GM12873 (cell line): Measurements from ENCODE around the gene VRK1.

Experiments used
- TF ChIP-seq, protein P1 (sequence below): IDR thresholded peaks from 2 replicates; pipeline ENCODE4 v1.5.1; 2012; ENCODE audit warnings: low read depth, mild to moderate bottlenecking, moderate library complexity, low read length, control low read depth; ENCODE audit not compliant: insufficient read depth; ENCODE audit errors: missing control alignments

Gene VRK1

DNA sequence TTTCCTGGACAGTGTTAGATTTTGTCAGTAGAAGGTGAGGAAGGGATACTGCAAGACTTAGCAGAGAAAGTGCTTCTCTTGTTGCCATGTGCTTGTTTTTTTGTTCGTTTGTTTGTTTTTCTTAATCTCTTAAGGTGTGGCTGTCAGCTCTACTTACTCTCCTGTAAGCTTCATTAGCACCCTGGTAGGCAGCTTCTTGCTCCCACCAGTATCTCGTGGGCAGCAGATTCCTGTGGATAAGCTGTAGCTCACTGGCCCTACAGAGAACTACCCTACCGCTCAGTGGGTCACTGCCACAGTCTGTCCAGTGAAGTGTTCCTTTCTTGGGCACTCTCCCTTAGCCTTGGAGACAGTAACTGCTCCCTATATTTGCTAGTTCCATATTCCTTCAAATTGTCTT is 30.1 kb downstream of the VRK1 start:
- TF ChIP-seq, protein P1, sequence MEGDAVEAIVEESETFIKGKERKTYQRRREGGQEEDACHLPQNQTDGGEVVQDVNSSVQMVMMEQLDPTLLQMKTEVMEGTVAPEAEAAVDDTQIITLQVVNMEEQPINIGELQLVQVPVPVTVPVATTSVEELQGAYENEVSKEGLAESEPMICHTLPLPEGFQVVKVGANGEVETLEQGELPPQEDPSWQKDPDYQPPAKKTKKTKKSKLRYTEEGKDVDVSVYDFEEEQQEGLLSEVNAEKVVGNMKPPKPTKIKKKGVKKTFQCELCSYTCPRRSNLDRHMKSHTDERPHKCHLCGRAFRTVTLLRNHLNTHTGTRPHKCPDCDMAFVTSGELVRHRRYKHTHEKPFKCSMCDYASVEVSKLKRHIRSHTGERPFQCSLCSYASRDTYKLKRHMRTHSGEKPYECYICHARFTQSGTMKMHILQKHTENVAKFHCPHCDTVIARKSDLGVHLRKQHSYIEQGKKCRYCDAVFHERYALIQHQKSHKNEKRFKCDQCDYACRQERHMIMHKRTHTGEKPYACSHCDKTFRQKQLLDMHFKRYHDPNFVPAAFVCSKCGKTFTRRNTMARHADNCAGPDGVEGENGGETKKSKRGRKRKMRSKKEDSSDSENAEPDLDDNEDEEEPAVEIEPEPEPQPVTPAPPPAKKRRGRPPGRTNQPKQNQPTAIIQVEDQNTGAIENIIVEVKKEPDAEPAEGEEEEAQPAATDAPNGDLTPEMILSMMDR, result no peak

- TF ChIP-seq, protein P1, result no peak
Measured at GRCh38 chr14:96829791-96830190, 32.6 kb downstream of the VRK1 start.

GRCh38 chr14:96830946-96831345 is 33.8 kb downstream of the VRK1 start:
- TF ChIP-seq, protein P1, result no peak

- TF ChIP-seq, protein P1, result no peak
Measured at GRCh38 chr14:96832351-96832750, 35.2 kb downstream of the VRK1 start.

DNA sequence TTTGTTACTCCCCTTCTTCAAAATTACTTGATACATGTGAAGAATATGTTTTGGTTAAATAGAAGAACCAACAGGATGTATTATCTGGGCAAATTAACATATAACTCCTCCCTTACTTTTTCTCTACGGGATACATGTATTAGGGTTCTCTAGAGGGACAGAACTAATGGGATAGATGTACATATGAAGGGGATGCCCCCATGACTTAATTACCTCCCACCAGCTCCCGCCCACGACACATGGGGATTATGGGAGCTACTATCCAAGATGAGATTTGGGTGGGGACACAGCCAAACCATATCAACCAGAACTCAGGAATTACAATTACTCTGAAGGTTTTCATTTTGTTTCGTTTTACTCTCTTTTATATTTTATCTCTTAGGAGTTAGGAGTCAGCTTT is 41.3 kb downstream of the VRK1 start:
- TF ChIP-seq, protein P1, result no peak

- TF ChIP-seq, protein P1, result no peak
Measured at GRCh38 chr14:96839251-96839650, 42.1 kb downstream of the VRK1 start.

DNA sequence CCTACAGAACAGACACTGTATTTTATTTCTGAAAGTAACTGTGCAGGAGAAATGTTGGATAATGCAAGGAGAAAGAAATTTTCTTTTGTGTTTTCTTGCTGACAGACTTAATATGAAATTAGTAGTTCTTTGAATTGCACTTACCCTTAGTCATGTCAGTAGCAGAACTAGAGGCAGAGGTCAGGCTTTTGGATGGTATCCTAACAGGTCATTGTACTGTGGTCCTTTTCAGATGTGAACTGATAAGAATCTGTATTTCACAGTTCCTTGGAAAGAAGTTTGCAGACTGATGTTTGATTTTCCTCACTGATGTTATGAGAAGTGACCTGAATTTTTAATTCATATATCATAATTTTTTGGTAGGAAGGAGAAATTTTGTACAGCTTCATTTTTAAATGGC is 46.0 kb downstream of the VRK1 start:
- TF ChIP-seq, protein P1, result no peak
